Left lung (tissue), 10 donors: ENCODE measurements around the gene CCDC68. TPM values are rescaled to one million over a fixed set of nuclear protein-coding genes. Genes with fewer than 3 reads are reported as not detected.
"Not testable (repeated sequence)": the region's sequence is repeated elsewhere in the genome, so short reads cannot be mapped to it uniquely, and the experiment has no call there.

Experiments
- ATAC-seq: fragments of 200-7000 bp; cut with Tn5 transposase; one replicate; pipeline ENCODE4 v1.9.1; 2020; ENCODE audit warnings: moderate library complexity
- DNase-seq, 4 donors: peaks; one replicate each; pipeline ENCODE4 v3.0.0-alpha.2; 2013 to 2020
- H3K27ac ChIP-seq, 2 donors: fragments of 200-600 bp; sonication (generic) in 1 of 2; one replicate each; pipeline versions ENCODE4 v1.5.0 to v1.8.0; 2020 to 2021
- H3K27me3 ChIP-seq, 2 donors: fragments of 200-600 bp; sonication (generic) in 1 of 2; one replicate each; pipeline versions ENCODE4 v1.5.0 to v1.8.0; 2020 to 2021
- H3K36me3 ChIP-seq, 2 donors: fragments of 200-600 bp; sonication (generic) in 1 of 2; one replicate each; pipeline versions ENCODE4 v1.5.0 to v1.8.0; 2020 to 2021
- H3K4me1 ChIP-seq, 2 donors: fragments of 200-600 bp; one replicate each; pipeline ENCODE4 v1.8.0; 2021
- H3K4me3 ChIP-seq, 2 donors: fragments of 200-600 bp; sonication (generic) in 1 of 2; one replicate each; pipeline versions ENCODE4 v1.5.0 to v1.8.0; 2020 to 2021; ENCODE audit warnings: mild to moderate bottlenecking in 1 of 2
- H3K9me3 ChIP-seq, 2 donors: fragments of 200-600 bp; sonication (generic) in 1 of 2; one replicate each; pipeline versions ENCODE4 v1.5.0 to v1.8.0; 2020 to 2021
- intact Hi-C, 2 donors: fragments of 100-400 bp; cut with DNase I; formaldehyde crosslinking; loops; one replicate each; pipeline versions ENCODE4 v1.11.2 to v1.14.2; 2022
- polyA plus RNA-seq, 6 donors: library from polyadenylated mRNA; unstranded; fragments of 120-200 nt; gene quantifications; one replicate each; pipeline ENCODE4 v1.2.1, GENCODE V29; 2013; ENCODE audit not compliant: insufficient read length in 6 of 6
- total RNA-seq, 2 donors: library from RNA; stranded (reverse); fragmentation: NEBNext Ultra II Directional; extraction: Animal tissue kit (Norgen Biotek cat#: 25700); gene quantifications; one replicate each; pipeline ENCODE4 v1.2.1, GENCODE V29; 2021
- TF ChIP-seq, protein P1 (sequence below), 2 donors: fragments of 200-600 bp; sonication (generic) in 1 of 2; IDR thresholded peaks; one replicate each; pipeline versions ENCODE4 v1.5.0 to v1.8.0; 2021; ENCODE audit warnings: antibody characterized with exemption in 2 of 2
- donor health status: DM: no; HTN: yes; CAD: no.
- donor health status: DM: no; HTN: no; CAD: no.

Gene CCDC68
- total and polyA plus RNA-seq, 8 donors: 13.8 to 144 (median 88.4) TPM

DNA sequence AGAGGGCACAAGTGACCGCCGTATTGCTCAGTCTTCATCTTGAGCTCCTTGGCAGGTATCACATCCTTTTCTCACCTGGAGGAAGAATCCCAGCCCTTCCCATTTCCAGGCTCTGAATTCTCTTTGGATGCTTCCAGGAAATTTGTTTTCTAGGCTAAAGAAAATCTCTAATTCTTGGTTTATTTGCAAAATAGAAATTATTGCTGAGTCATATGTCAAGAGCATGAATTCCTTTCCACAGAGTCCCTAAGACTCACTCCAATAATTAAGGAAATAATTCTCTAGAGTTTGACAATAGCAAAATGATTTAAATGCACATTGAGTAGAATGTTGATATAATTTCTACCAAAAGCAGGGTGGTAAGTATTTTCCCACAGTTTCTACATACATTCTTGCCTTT, 16.3 kb upstream of the CCDC68 start:
- no peaks in the 10 kb centered on the region for H3K4me1 ChIP-seq
- TF ChIP-seq, protein P1, sequence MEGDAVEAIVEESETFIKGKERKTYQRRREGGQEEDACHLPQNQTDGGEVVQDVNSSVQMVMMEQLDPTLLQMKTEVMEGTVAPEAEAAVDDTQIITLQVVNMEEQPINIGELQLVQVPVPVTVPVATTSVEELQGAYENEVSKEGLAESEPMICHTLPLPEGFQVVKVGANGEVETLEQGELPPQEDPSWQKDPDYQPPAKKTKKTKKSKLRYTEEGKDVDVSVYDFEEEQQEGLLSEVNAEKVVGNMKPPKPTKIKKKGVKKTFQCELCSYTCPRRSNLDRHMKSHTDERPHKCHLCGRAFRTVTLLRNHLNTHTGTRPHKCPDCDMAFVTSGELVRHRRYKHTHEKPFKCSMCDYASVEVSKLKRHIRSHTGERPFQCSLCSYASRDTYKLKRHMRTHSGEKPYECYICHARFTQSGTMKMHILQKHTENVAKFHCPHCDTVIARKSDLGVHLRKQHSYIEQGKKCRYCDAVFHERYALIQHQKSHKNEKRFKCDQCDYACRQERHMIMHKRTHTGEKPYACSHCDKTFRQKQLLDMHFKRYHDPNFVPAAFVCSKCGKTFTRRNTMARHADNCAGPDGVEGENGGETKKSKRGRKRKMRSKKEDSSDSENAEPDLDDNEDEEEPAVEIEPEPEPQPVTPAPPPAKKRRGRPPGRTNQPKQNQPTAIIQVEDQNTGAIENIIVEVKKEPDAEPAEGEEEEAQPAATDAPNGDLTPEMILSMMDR (IDR thresholded peaks at IDR 0.05): no peak
- ATAC-seq (no peak), DNase-seq (no peak)
- no peaks in the 10 kb centered on the region for H3K36me3 ChIP-seq
- no peaks in the 10 kb centered on the region for H3K9me3 ChIP-seq
- no peak overlapping the region for H3K4me3 ChIP-seq
- no peaks in the 10 kb centered on the region for H3K27me3 ChIP-seq
- intact Hi-C loops: no loop called here
- H3K27ac ChIP-seq: no peak overlapping the region

DNA sequence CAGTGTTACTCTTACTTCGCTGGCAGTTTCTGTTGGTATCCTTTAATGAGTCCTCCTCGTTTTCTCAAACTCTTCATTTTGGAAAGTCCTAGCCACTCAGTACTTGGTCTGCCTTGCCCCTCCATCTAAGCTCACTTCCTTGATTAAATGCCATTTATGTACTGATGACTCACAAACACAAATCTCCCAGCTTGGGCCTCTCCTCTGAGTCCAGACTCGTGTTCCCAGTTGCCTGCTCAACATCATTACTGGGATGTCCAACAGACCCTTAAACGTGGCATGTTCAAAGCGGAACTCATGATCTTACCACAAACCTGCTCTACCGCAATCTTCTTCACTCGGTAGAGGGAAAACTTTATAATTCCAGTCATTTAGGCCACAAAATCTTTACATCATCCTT, 13.8 kb upstream of the CCDC68 start:
- DNase-seq (no peak), ATAC-seq (no peak)
- Histone ChIP-seq H3K4me3 (no peak overlapping the region), H3K4me1 (no peaks in the 10 kb centered on the region), H3K36me3 (no peaks in the 10 kb centered on the region), H3K9me3 (no peaks in the 10 kb centered on the region), H3K27me3 (no peaks in the 10 kb centered on the region), H3K27ac (no peak overlapping the region)
- TF ChIP-seq, protein P1 (IDR thresholded peaks at IDR 0.05): no peak
- intact Hi-C loops: no loop called here

DNA sequence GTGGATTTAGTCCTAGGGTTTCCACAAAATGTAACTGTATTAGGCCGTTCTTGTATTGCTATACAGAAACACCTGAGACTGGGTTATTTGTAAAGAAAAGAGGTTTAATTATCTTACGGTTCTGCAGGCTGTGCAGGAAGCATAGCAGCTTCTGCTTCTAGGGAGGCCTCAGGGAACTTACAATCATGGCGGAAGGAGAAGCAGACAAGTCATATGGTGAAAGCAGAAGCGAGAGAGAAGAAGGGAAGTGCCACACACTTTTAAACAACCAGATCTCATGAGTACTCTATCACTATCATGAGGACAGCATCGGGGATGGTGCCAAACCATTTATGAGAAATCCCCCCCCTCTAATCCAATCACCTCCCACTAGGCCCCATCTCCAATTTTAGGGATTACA, 9.5 kb upstream of the CCDC68 start:
- Histone ChIP-seq H3K27me3 (no peaks in the 10 kb centered on the region), H3K9me3 (no peaks in the 10 kb centered on the region), H3K4me3 (no peak overlapping the region), H3K36me3 (no peaks in the 10 kb centered on the region), H3K4me1 (no peaks in the 10 kb centered on the region), H3K27ac (no peak overlapping the region)
- DNase-seq (no peak), ATAC-seq (no peak)
- TF ChIP-seq, protein P1 (IDR thresholded peaks at IDR 0.05): no peak
- intact Hi-C loops: no loop called here

DNA sequence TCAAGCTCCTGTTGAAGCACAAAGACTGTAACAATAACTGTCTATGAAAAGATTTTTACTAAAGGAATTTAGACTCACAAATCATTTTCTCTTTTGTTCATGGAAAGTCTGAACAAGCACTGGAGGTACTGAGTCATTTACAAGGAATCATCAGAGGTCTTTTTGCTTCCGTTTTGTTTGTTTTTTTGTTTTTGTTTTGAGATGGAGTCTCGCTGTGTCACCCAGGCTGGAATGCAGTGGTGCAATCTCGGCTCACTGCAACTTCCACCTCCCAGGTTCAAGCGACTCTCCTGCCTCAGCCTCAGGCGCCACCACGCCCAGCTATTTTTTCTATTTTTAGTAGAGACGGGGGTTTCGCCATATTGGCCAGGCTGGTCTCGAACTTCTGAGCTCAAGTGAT, 9.0 kb upstream of the CCDC68 start:
- DNase-seq, ATAC-seq, intact Hi-C loops: not testable (repeated sequence)

DNA sequence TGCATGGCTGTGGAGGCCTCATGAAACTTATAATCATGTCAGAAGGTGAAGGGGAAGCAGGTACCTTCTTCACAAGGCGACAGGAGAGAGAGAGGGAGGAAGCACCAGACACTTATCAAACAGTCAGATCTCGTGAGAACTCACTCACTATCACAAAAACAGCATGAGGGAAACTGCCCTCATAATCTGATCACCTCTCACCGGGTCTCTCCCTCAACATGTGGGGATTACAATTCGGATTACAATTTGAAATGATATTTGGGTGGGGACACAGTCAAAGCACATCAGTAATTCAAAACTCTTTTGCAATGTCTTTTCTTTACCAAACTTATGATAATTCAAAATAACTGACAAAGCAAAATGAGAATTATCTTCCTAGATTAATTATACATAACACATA, 8.5 kb upstream of the CCDC68 start:
- no peaks in the 10 kb centered on the region for H3K9me3 ChIP-seq
- TF ChIP-seq, protein P1 (IDR thresholded peaks at IDR 0.05): no peak
- no peak overlapping the region for H3K4me3 ChIP-seq
- DNase-seq (no peak), ATAC-seq (no peak)
- H3K27ac ChIP-seq: no peak overlapping the region
- no peaks in the 10 kb centered on the region for H3K36me3 ChIP-seq
- H3K4me1 ChIP-seq: no peaks in the 10 kb centered on the region
- intact Hi-C loops: no loop called here
- no peaks in the 10 kb centered on the region for H3K27me3 ChIP-seq

More for the DNA sequence above, 9.0 kb upstream of the CCDC68 start:
- not testable (repeated sequence) for H3K4me1 ChIP-seq, H3K27ac ChIP-seq, H3K4me3 ChIP-seq, H3K9me3 ChIP-seq, H3K27me3 ChIP-seq, H3K36me3 ChIP-seq

DNA sequence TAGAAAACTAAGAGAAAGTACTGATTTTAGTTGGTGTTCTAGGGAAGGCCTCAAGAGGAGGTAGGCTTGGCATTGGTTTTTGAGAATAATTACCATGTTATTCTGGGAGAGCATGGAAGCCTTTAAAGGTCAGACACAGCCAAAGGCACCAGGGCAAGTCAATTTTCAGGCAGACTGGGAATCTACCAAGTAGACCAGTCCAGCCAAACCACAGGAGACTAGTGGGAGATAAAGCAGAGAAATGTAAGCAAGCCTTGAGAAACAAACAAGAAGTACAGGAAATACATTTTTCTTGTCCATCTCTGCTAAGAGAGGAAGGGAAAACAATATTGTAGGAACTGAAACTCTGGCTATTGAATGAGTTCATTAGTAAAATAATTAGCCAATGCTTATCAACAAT, 5.5 kb upstream of the CCDC68 start:
- no peak overlapping the region for H3K4me3 ChIP-seq
- H3K27ac ChIP-seq: no peak overlapping the region
- peaks cover 5 to 22% of the 10 kb centered on the region in 2 donors for H3K4me1 ChIP-seq
- no peak for DNase-seq
- H3K36me3 ChIP-seq: no peaks in the 10 kb centered on the region
- TF ChIP-seq, protein P1 (IDR thresholded peaks at IDR 0.05): no peak
- peaks cover 0 to 8% of the 10 kb centered on the region in 2 donors for H3K27me3 ChIP-seq
- no peak for ATAC-seq
- intact Hi-C loops: no loop called here
- no peaks in the 10 kb centered on the region for H3K9me3 ChIP-seq
